RWPE2 (cell line): ENCODE results near the gene ZNF771.

ENCODE experiments used
- ATAC-seq: fragments of 200-7000 bp; cut with Tn5 transposase; 3 replicates; pipeline ENCODE4 v1.9.1; 2021; ENCODE audit warnings: low read depth
- DNase-seq: peaks from one replicate; pipeline ENCODE4 v3.0.0-alpha.2; 2020; ENCODE audit warnings: low spot score
- H3K27ac ChIP-seq: fragments of 450-650 bp; 2 replicates; pipeline ENCODE4 v1.5.1; 2017; ENCODE audit warnings: mild to moderate bottlenecking; ENCODE audit not compliant: poor library complexity, severe bottlenecking
- H3K27me3 ChIP-seq: fragments of 250-450 bp; sonication (Bioruptor Pico); 2 replicates; pipeline ENCODE4 v1.5.1; 2021; ENCODE audit warnings: mild to moderate bottlenecking, moderate library complexity; ENCODE audit not compliant: insufficient read depth, poor library complexity, severe bottlenecking
- H3K36me3 ChIP-seq: fragments of 250-450 bp; sonication (Bioruptor Pico); 2 replicates; pipeline ENCODE4 v1.5.1; 2020; ENCODE audit warnings: low read depth, mild to moderate bottlenecking, moderate library complexity
- H3K4me1 ChIP-seq: fragments of 250-450 bp; sonication (Bioruptor Pico); 2 replicates; pipeline ENCODE4 v1.5.1; 2021; ENCODE audit warnings: mild to moderate bottlenecking, moderate library complexity; ENCODE audit not compliant: insufficient read depth, poor library complexity, severe bottlenecking
- H3K4me3 ChIP-seq: fragments of 250-450 bp; sonication (Bioruptor Pico); 2 replicates; pipeline ENCODE4 v1.5.1; 2021; ENCODE audit warnings: mild to moderate bottlenecking, moderate library complexity; ENCODE audit not compliant: severe bottlenecking
- H3K9me3 ChIP-seq: fragments of 250-450 bp; sonication (Bioruptor Pico); 2 replicates; pipeline ENCODE4 v1.5.1; 2021; ENCODE audit warnings: mild to moderate bottlenecking, moderate library complexity; ENCODE audit not compliant: severe bottlenecking
- TF ChIP-seq, protein P1 (sequence below): fragments of 450-650 bp; IDR thresholded peaks from one replicate; pipeline ENCODE4 v1.5.1; 2017; ENCODE audit warnings: mild to moderate bottlenecking, moderate library complexity; ENCODE audit not compliant: poor library complexity, severe bottlenecking

Gene ZNF771

DNA sequence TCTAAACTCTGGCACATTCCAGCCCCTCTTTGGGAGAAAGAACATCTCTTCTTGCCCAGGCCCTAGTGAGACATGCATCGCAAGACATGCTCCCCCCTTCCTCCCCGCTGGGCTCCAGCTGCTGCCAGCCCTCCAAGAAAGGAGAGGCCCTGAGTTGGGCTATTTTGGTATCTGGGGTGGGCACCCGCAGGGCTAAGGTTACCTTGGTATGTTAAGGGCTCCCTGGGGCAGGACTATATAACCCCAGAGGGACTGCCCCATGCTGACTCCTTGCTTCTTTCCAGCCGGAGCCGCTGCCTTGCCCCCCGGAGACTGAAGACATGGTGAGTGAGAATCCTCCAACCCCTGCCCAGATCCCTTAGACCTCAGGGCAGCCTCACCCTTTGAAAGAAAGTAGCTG is 32.9 kb upstream of the ZNF771 start, which contains the start of gene MYL11:
MYL11 (plus strand) TSS at position 265 of the 400 bp plus-strand sequence; CDS start at position 321, 56 bp downstream.
- Histone ChIP-seq H3K4me3 (no peak within 1 kb of the TSS), H3K27ac (no peak within 1 kb of the TSS), H3K4me1 (peaks cover 4% of the 10 kb centered on the region), H3K27me3 (no peaks in the 10 kb centered on the region), H3K9me3 (no peaks in the 10 kb centered on the region), H3K36me3 (no peaks in the 10 kb centered on the region)
- ATAC-seq (no peak), DNase-seq (no peak)
- TF ChIP-seq, protein P1, sequence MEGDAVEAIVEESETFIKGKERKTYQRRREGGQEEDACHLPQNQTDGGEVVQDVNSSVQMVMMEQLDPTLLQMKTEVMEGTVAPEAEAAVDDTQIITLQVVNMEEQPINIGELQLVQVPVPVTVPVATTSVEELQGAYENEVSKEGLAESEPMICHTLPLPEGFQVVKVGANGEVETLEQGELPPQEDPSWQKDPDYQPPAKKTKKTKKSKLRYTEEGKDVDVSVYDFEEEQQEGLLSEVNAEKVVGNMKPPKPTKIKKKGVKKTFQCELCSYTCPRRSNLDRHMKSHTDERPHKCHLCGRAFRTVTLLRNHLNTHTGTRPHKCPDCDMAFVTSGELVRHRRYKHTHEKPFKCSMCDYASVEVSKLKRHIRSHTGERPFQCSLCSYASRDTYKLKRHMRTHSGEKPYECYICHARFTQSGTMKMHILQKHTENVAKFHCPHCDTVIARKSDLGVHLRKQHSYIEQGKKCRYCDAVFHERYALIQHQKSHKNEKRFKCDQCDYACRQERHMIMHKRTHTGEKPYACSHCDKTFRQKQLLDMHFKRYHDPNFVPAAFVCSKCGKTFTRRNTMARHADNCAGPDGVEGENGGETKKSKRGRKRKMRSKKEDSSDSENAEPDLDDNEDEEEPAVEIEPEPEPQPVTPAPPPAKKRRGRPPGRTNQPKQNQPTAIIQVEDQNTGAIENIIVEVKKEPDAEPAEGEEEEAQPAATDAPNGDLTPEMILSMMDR = no peak

DNA sequence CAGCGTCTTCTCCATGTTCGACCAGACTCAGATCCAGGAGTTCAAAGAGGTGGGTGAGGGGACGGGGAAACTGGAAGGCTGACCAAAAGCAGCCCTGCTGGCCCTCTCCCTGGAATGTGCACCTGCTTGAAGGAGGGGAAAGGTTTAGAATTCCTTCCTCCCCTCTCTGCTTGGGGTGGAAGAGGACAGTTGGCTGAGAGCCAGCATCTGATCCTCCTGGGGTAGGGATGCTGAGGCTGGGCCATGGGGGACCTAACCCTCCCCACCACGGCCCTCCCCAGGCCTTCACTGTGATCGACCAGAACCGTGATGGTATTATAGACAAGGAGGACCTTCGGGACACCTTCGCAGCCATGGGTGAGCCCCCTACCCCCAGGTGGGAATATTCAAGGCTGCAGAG is 31.5 kb upstream of the ZNF771 start:
- ATAC-seq = no peak
- Histone ChIP-seq H3K27ac (no peak overlapping the region), H3K4me1 (peaks cover 4% of the 10 kb centered on the region)

DNA sequence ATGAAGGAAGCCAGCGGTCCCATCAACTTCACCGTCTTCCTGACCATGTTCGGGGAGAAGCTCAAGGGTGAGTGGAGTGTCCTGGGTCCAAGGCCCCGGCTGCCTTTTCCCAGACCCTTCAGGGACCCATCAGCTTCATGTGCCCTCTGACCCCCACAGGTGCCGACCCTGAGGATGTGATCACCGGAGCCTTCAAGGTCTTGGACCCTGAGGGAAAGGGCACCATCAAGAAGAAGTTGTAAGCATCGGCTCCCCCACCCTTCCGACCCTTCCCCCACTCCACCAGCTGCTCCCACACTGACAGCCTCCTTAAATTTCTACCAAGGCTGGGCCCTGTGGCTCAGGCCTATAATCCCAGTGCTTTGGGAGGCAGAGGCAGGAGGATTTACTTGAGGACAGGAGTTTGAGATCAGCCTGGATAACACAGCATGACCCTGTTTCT is 30.9 kb upstream of the ZNF771 start:
- Histone ChIP-seq H3K27ac (peak overlapping the region; percentile 91), H3K4me1 (peaks cover 4% of the 10 kb centered on the region), H3K9me3 (no peaks in the 10 kb centered on the region), H3K4me3 (no peak overlapping the region), H3K27me3 (no peaks in the 10 kb centered on the region), H3K36me3 (no peaks in the 10 kb centered on the region)
- DNase-seq = no peak
- no peak for ATAC-seq
- TF ChIP-seq, protein P1 = no peak

More for the DNA sequence above, 31.5 kb upstream of the ZNF771 start:
- Histone ChIP-seq H3K4me3 (no peak overlapping the region), H3K9me3 (no peaks in the 10 kb centered on the region), H3K27me3 (no peaks in the 10 kb centered on the region), H3K36me3 (no peaks in the 10 kb centered on the region)
- TF ChIP-seq, protein P1 = no peak
- DNase-seq = no peak

DNA sequence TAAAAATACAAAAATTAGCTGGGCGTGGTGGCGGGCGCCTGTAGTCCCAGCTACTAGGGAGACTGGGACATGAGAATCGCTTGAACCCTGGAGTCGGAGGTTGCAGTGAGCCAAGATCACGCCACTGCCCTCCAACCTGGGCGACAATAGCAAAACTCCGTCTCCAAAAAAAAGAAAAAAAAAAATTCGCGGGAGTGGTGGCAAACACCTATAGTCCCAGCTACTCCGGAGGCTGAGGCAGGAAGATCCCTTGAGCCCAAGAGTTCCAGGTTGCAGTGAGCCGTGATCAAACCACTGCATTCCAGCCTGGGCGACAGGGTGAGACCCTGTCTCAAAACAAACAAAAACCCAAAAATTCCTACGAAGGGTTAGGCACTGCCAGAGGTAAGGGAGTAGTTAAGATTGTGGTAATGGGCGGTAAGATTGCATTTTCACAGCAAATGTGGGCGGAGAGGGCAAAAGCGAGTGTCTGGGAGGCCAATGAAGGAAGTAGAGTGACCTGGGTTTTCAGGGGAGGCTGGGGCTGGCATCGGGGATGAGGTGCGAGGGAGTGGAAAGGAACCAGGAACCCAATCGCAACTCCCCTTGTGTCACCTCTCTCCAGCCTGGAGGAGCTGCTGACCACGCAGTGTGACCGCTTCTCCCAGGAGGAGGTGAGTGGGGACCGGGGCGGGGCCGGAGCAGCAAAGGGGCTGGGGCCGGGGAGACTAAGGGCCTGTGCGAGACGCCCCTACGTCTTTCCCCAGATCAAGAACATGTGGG is 30.2 kb upstream of the ZNF771 start:
- Histone ChIP-seq H3K36me3 (no peaks in the 10 kb centered on the region), H3K4me3 (peak overlapping the region; percentile 59), H3K9me3 (no peaks in the 10 kb centered on the region), H3K27ac (peak overlapping the region; percentile 91), H3K4me1 (peaks cover 4% of the 10 kb centered on the region), H3K27me3 (no peaks in the 10 kb centered on the region)
- DNase-seq (no peak), ATAC-seq (no peak; the same call in 2 of the 3 replicates)
- TF ChIP-seq, protein P1 = no peak

DNA sequence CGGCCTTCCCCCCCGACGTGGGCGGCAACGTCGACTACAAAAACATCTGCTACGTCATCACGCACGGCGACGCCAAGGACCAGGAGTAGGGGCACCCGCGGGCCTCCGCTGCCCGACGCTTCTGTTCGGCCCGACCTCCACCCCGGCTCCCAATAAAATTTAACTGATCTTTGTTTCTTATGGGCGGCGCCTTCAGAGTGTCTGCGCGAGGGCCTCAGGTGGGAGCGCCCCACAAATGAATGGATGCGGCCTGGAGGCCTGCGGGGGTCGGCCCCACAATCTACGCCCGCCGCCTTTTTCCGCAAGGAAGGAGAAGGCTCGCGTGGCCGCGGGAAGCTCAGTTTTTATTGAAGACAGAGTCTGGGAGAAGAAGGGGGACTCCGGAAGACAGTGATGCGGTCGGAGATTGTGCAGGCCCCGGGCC is 29.6 kb upstream of the ZNF771 start:
- Histone ChIP-seq H3K27ac (peak overlapping the region; percentile 91), H3K36me3 (no peaks in the 10 kb centered on the region), H3K27me3 (no peaks in the 10 kb centered on the region), H3K4me1 (peaks cover 4% of the 10 kb centered on the region), H3K4me3 (peak overlapping the region; percentile 59), H3K9me3 (no peaks in the 10 kb centered on the region)
- peak; percentile 90 for DNase-seq
- TF ChIP-seq, protein P1 = no peak
- ATAC-seq = peak; percentile 43
